GM13977 (cell line): ENCODE data around the gene RAD51B.

ENCODE experiments used
- DNase-seq: peaks from one replicate; pipeline ENCODE4 v3.0.0; 2012; ENCODE audit warnings: low spot score
- in situ Hi-C: fragments of 300-500 bp; cut with MboI; formaldehyde crosslinking; loops from one replicate; pipeline ENCODE4 v1.12.0; 2022; ENCODE audit warnings: low sequenced_read_pairs, low pct_unique_long_range_greater_than_20kb, mixed read lengths, inconsistent platforms; ENCODE audit not compliant: unreplicated experiment
- TF ChIP-seq, protein P1 (sequence below): IDR thresholded peaks from 2 replicates; pipeline ENCODE4 v1.5.1; 2012; ENCODE audit warnings: mild to moderate bottlenecking, control low read depth; ENCODE audit not compliant: insufficient read depth; ENCODE audit errors: extremely low read depth, missing control alignments

Gene RAD51B

DNA sequence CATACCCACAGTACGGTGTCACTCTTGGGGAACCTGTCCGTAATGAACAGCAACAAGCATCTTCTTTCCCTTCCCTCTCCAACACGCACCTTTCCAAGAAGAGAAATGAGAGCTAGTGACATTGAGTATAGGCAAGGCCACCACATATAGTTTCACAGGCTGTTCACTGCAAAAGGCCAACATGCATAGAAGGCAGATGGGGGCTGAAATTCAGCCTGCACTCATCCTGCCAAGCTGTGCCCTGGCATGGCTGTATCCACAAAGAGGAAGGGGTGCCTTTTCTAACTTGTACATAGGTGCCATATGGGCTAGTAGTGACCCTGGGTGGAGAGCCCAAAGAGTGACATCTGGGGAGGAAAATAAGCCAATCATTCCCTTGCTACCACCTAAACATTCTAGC, 803.7 kb downstream of the RAD51B start:
- in situ Hi-C loops: no loop called here
- DNase-seq: no peak

DNA sequence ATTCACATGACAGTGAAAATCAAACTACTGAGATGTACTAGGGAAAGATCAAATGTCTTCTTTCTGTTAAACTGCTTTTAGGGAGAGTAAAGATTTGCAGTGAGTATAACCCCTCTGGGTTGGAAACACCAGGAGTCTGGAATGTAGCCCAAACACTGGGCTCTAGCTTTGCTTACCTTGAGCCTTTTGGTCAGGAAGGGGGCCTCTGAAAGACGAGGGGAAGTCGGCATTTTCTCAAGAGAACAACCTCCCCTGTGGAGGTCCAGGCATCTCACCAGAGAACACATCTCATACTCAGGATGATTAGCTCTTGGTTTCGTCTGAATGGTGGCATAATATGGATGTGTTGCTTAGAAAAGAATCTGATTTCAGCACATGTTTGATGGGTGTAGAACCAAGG, 804.2 kb downstream of the RAD51B start:
- in situ Hi-C loops: no loop called here
- TF ChIP-seq, protein P1, sequence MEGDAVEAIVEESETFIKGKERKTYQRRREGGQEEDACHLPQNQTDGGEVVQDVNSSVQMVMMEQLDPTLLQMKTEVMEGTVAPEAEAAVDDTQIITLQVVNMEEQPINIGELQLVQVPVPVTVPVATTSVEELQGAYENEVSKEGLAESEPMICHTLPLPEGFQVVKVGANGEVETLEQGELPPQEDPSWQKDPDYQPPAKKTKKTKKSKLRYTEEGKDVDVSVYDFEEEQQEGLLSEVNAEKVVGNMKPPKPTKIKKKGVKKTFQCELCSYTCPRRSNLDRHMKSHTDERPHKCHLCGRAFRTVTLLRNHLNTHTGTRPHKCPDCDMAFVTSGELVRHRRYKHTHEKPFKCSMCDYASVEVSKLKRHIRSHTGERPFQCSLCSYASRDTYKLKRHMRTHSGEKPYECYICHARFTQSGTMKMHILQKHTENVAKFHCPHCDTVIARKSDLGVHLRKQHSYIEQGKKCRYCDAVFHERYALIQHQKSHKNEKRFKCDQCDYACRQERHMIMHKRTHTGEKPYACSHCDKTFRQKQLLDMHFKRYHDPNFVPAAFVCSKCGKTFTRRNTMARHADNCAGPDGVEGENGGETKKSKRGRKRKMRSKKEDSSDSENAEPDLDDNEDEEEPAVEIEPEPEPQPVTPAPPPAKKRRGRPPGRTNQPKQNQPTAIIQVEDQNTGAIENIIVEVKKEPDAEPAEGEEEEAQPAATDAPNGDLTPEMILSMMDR: no peak

More for the DNA sequence above, 803.7 kb downstream of the RAD51B start:
- TF ChIP-seq, protein P1: no peak

DNA sequence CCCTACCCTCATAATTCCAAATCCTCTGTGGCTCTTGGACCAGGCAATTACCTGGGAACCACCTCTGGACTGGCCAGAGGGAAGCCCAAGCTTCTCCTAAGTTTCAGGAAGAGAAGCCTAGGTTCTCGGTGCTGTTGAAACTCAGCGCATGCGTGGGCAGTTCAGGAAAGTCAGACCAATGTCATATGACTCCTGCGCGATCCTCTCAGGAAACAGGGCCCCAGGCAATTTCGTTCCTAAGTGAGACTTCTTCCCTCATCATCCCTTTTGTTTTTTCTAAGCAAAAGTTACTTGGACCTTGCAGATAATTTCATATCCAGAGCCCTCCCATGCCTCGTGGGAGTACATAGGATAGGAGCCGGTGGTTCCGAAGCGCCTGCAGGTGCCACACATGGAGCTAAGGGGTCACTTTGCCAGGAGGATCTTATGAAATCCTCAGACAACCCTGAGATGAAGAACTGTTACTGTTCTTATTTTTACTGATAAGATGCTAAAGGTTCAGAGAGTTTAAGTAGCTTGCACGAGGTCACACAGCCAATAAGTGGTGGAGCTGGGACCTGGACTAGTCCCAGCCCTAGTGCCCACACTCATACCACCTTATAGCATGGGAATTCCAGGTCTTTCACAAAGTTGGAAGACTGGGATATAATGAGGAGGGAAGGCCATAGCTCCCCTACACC, 805.1 kb downstream of the RAD51B start:
- in situ Hi-C loops: no loop called here
- no peak for DNase-seq
- TF ChIP-seq, protein P1: no peak

More for the DNA sequence above, 804.2 kb downstream of the RAD51B start:
- no peak for DNase-seq

DNA sequence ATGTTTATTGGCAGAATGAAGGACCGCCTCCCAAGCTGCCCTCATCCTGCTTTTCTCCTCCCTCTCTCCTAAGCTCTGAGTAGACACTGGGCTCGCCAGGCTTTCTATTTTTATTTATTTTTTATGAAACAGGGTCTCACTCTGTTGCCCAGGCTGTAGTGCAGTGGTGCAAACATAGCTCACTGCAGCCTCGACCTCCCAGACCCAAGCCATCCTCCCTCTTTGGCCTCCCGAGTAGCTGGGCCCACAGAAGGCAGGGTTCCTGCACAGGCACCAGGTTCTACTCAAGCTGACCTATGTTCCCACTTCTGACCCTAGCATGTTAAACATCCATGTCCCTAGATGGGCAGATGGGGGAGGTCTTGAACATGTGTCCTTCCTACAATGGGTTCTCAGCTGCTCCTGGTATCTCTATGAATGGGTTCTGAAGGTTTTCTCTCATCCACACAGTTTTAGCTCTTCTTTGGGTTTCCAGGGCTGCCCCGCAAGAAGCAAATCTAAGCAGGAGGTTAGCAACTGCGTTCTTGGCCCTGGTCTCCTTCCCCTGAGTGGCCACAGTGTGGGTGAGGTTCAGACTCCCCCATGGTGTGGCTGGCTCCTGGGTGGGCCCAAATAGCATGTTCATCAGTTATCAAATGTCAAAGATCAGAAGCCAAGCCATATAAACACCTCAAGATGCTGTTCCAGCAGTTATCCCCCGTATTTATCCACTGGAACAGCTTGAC, 805.9 kb downstream of the RAD51B start:
- in situ Hi-C loops: no loop called here
- DNase-seq: no peak
- TF ChIP-seq, protein P1: no peak

DNA sequence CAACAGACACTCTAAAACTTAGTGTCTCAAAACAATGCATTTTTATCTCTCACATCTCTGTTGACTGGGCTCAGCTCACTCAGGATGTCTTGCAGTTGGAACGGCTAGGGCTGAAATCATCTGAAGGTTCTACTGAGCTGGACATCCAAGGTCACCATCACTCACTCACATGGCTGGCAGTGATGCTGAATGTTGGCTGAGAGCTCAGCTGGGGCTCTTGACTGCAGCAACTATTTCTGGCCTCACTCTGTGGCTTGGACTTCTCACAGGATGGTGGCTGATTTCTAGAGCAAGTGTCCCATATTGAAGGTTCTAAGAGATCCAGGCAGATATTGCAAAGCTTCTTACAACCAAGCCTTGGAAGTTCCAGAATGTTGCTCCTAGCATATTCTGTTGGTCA, 806.8 kb downstream of the RAD51B start:
- in situ Hi-C loops: no loop called here
- TF ChIP-seq, protein P1: no peak
- no peak for DNase-seq

DNA sequence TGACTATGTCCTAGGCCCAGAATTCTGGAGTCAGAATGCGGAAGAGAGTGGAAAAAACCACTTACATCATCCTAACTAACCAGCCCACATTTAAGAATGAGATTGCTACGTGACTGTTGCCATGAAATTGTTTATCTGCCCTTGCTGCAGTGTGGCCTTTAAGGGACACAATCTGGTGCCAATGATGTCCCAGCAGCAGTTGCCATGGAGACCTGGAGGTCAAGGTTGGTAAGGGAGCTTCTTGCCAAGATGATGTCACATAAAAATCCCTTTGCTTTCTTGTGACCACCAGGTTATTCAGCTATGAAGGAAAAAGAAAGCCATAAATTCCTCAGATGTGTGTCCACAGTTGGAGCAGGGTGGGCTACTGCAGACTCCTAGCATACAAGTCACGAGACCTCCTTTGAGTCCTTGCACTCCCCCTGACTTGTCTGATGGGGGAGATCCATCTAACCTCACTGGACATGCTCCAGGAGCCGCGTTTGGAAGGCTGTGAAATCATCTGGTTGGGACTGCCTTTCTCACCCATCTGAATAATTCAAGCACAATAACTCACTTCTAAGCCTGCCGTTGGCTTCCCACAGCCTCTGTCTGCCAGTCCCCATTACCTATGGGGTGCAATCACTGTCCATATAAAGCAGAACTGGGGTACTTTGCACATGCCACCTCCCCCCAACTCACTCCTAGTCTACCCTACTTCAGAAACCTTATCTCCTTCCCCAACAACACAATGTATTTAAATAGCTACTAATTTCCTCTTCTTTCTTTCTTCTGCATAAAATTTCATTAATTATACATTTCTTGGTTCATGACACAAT, 807.7 kb downstream of the RAD51B start:
- TF ChIP-seq, protein P1: no peak
- no peak for DNase-seq
- in situ Hi-C loops: no loop called here
